Measurements from ENCODE around the gene DUSP8.
"Not testable (repeated sequence)": the region's sequence is repeated elsewhere in the genome, so short reads cannot be mapped to it uniquely, and the experiment has no call there.

DUSP8 gene

GRCh38 chr11:1584661-1585370 is 12.7 kb upstream of the DUSP8 start, which contains the start of gene KRTAP5-1:
TSS of gene KRTAP5-1 (minus strand) at chr11:1585283. CDS start at chr11:1585249, 34 bp downstream.
- DNase-seq, result not testable (repeated sequence)

GRCh38 chr11:1582909-1583308 is 10.8 kb upstream of the DUSP8 start:
- not testable (repeated sequence) for DNase-seq

- no peak for DNase-seq
These were observed 9.9 kb upstream of the DUSP8 start for GRCh38 chr11:1581976-1582375.

GRCh38 chr11:1576825-1577224 is 4.8 kb upstream of the DUSP8 start:
- DNase-seq, result no peak

GRCh38 chr11:1575756-1576155 is 3.7 kb upstream of the DUSP8 start:
- DNase-seq, result not testable (repeated sequence)

- DNase-seq, result no peak
These were observed 2.8 kb upstream of the DUSP8 start for GRCh38 chr11:1574933-1575242.

- peak; percentile 90 for DNase-seq
These were observed 2.3 kb upstream of the DUSP8 start for GRCh38 chr11:1574238-1574932.

- DNase-seq, result no peak
These were observed 1.8 kb upstream of the DUSP8 start for GRCh38 chr11:1573903-1574237.

- peak; percentile 71 for DNase-seq
These were observed 1.2 kb upstream of the DUSP8 start for GRCh38 chr11:1573077-1573902.

GRCh38 chr11:1571760-1572196 is 293 bp downstream of the DUSP8 start:
- DNase-seq, result no peak

- peak; percentile 46 for DNase-seq
These were observed 943 bp downstream of the DUSP8 start for GRCh38 chr11:1570896-1571759.

GRCh38 chr11:1570531-1570895 is 1.6 kb downstream of the DUSP8 start:
- no peak for DNase-seq

- DNase-seq, result no peak
These were observed 2.0 kb downstream of the DUSP8 start for GRCh38 chr11:1570001-1570453.

GRCh38 chr11:1569251-1569780 is 2.8 kb downstream of the DUSP8 start:
- no peak for DNase-seq

- DNase-seq, result peak; percentile 79
These were observed 3.6 kb downstream of the DUSP8 start for GRCh38 chr11:1568441-1568911.

- no peak for DNase-seq
These were observed 4.4 kb downstream of the DUSP8 start for GRCh38 chr11:1567721-1568100.

GRCh38 chr11:1567052-1567720 is 4.9 kb downstream of the DUSP8 start:
- DNase-seq, result no peak

- DNase-seq, result no peak
These were observed 5.6 kb downstream of the DUSP8 start for GRCh38 chr11:1566381-1567051.

- DNase-seq, result no peak
These were observed 6.2 kb downstream of the DUSP8 start for GRCh38 chr11:1565904-1566247.

- no peak for DNase-seq
These were observed 6.7 kb downstream of the DUSP8 start for GRCh38 chr11:1565173-1565903.
